ENCODE results near the gene NHEJ1. TPM values are rescaled to one million over a fixed set of nuclear protein-coding genes. Genes with fewer than 3 reads are reported as not detected.

NHEJ1 gene
- total RNA-seq, 1 experiment from 2014 or later = 22.3 TPM

DNA sequence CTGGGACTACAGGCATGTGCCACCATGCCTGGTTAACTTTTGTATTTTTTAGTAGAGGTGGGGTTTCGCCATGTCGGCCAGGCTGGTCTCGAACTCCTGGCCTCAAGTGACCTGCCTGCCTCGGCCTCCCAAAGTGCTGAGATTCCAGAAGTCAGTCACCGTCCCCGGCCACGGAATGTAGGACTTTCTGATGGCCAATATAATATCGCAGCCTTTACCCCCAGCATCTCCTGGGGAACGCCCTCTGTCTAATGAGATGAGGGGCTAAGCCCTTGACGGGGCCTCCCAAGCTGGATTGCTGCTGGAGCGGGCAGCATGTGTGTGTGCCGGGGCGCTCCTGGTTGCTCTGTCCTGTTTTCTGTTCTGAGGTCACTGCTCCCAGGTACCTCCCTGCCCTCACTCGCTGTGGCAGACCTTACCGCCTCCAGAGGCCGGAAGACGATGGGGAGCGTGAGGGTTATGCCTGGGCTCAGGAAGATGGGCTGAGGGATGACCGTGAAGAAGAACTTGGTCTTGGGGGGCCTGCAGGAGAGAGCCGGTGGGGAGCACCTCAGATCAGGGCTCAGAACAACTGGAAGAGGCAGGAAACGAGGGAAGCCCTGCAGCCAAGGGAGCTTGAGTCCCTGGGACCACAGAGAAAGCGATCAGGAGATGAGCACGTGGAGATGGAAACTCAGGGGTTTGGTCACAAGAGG, 128.4 kb downstream of the NHEJ1 start (continued):
- no peak for TF ChIP-seq JUN (CRISPR knock-in tag; IDR thresholded peaks at IDR 0.05)
- TF ChIP-seq SOX15 (CRISPR knock-in tag; IDR thresholded peaks at IDR 0.05) = no peak
- TF ChIP-seq, protein P1, sequence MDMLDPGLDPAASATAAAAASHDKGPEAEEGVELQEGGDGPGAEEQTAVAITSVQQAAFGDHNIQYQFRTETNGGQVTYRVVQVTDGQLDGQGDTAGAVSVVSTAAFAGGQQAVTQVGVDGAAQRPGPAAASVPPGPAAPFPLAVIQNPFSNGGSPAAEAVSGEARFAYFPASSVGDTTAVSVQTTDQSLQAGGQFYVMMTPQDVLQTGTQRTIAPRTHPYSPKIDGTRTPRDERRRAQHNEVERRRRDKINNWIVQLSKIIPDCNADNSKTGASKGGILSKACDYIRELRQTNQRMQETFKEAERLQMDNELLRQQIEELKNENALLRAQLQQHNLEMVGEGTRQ (CRISPR knock-in tag; IDR thresholded peaks at IDR 0.05) = no peak
- TF ChIP-seq, protein P2, sequence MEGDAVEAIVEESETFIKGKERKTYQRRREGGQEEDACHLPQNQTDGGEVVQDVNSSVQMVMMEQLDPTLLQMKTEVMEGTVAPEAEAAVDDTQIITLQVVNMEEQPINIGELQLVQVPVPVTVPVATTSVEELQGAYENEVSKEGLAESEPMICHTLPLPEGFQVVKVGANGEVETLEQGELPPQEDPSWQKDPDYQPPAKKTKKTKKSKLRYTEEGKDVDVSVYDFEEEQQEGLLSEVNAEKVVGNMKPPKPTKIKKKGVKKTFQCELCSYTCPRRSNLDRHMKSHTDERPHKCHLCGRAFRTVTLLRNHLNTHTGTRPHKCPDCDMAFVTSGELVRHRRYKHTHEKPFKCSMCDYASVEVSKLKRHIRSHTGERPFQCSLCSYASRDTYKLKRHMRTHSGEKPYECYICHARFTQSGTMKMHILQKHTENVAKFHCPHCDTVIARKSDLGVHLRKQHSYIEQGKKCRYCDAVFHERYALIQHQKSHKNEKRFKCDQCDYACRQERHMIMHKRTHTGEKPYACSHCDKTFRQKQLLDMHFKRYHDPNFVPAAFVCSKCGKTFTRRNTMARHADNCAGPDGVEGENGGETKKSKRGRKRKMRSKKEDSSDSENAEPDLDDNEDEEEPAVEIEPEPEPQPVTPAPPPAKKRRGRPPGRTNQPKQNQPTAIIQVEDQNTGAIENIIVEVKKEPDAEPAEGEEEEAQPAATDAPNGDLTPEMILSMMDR (IDR thresholded peaks at IDR 0.05) = no peak
- no peak for TF ChIP-seq IRF2 (CRISPR knock-in tag; IDR thresholded peaks at IDR 0.05; ENCODE audit: borderline replicate concordance, low read depth)
- no peak for TF ChIP-seq NR1H2 (CRISPR knock-in tag; IDR thresholded peaks at IDR 0.05)
- TF ChIP-seq, protein P3, sequence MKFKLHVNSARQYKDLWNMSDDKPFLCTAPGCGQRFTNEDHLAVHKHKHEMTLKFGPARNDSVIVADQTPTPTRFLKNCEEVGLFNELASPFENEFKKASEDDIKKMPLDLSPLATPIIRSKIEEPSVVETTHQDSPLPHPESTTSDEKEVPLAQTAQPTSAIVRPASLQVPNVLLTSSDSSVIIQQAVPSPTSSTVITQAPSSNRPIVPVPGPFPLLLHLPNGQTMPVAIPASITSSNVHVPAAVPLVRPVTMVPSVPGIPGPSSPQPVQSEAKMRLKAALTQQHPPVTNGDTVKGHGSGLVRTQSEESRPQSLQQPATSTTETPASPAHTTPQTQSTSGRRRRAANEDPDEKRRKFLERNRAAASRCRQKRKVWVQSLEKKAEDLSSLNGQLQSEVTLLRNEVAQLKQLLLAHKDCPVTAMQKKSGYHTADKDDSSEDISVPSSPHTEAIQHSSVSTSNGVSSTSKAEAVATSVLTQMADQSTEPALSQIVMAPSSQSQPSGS (CRISPR knock-in tag; IDR thresholded peaks at IDR 0.05; ENCODE audit: borderline replicate concordance, low read depth) = no peak
- no peak for TF ChIP-seq MXD4 (CRISPR knock-in tag; IDR thresholded peaks at IDR 0.05; ENCODE audit: borderline replicate concordance)
- TF ChIP-seq FOXK1 (CRISPR knock-in tag; IDR thresholded peaks at IDR 0.05) = no peak
- TF ChIP-seq, protein P4, sequence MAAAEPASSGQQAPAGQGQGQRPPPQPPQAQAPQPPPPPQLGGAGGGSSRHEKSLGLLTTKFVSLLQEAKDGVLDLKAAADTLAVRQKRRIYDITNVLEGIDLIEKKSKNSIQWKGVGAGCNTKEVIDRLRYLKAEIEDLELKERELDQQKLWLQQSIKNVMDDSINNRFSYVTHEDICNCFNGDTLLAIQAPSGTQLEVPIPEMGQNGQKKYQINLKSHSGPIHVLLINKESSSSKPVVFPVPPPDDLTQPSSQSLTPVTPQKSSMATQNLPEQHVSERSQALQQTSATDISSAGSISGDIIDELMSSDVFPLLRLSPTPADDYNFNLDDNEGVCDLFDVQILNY (CRISPR knock-in tag; IDR thresholded peaks at IDR 0.05) = no peak

DNA sequence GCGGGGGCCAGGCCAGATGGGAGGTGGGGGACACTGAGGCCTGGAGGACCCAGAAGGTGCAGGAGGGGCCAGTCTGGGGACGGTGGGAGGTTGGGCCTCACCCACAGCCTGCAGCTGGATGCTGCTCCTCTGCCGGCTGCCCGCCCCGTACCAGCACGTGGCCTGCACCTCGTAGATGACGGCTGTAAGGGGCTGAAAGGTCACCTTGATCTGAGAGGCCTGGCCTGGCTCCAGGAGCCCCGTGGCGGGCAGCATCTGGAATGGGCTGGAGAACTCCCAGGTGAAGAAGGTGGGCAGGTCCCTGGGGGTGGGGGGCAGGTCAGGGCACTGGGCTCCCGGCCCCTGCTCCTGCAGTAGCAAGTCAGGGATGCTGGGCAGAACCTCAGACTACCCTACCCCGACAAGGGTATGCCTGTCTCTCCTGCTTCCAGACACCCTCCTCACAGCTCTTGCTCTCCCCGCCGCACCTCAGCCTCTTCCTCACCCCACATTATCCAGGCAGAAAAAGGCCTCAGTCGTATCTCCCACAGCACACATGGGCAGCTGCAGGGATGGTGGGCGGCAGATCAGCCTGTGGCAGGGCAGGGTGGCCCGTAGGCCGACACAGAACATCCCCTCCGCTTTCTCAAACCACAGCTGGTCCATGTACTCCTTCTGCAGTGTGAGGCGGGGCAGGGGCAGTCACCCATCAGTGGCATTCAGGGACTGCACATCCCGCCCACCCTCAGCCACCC, 129.4 kb downstream of the NHEJ1 start:
- CTCF ChIA-PET = interaction anchor here (0.8 to 8.4 kb wide), 11 partner anchors 14 to 269 kb away, joined by 4 to 91 read pairs (median 33); no protein-coding TSS in a partner anchor
- Mint-ChIP-seq H3K36me3 (no peaks in the 10 kb centered on the region), H3K4me3 (no peak overlapping the region), H3K27me3 (ENCODE audit: low read depth) (peaks cover 3% of the 10 kb centered on the region), H3K9me3 (no peaks in the 10 kb centered on the region), H3K27ac (no peak overlapping the region), H3K4me1 (peaks cover 3% of the 10 kb centered on the region)
- ATAC-seq (no peak), DNase-seq (ENCODE audit: low spot score) (no peak)
- TF ChIP-seq, protein P5, sequence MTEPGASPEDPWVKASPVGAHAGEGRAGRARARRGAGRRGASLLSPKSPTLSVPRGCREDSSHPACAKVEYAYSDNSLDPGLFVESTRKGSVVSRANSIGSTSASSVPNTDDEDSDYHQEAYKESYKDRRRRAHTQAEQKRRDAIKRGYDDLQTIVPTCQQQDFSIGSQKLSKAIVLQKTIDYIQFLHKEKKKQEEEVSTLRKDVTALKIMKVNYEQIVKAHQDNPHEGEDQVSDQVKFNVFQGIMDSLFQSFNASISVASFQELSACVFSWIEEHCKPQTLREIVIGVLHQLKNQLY (CRISPR knock-in tag; IDR thresholded peaks at IDR 0.05) = no peak
- TF ChIP-seq ZBTB21 (CRISPR knock-in tag; IDR thresholded peaks at IDR 0.05; ENCODE audit: borderline replicate concordance) (no peak), JUN (CRISPR knock-in tag; IDR thresholded peaks at IDR 0.05) (no peak), ZNF263 (CRISPR knock-in tag; IDR thresholded peaks at IDR 0.05; ENCODE audit: low read depth) (no peak), ZNF138 (CRISPR knock-in tag; conservative IDR thresholded peaks at IDR 0.05) (no peak), FOXK1 (CRISPR knock-in tag; IDR thresholded peaks at IDR 0.05) (no peak), IRF2 (CRISPR knock-in tag; IDR thresholded peaks at IDR 0.05; ENCODE audit: borderline replicate concordance, low read depth) (no peak)
- TF ChIP-seq, protein P6, sequence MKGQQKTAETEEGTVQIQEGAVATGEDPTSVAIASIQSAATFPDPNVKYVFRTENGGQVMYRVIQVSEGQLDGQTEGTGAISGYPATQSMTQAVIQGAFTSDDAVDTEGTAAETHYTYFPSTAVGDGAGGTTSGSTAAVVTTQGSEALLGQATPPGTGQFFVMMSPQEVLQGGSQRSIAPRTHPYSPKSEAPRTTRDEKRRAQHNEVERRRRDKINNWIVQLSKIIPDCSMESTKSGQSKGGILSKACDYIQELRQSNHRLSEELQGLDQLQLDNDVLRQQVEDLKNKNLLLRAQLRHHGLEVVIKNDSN (CRISPR knock-in tag; IDR thresholded peaks at IDR 0.05) = no peak
- TF ChIP-seq, protein P7, sequence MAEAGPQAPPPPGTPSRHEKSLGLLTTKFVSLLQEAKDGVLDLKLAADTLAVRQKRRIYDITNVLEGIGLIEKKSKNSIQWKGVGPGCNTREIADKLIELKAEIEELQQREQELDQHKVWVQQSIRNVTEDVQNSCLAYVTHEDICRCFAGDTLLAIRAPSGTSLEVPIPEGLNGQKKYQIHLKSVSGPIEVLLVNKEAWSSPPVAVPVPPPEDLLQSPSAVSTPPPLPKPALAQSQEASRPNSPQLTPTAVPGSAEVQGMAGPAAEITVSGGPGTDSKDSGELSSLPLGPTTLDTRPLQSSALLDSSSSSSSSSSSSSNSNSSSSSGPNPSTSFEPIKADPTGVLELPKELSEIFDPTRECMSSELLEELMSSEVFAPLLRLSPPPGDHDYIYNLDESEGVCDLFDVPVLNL (CRISPR knock-in tag; IDR thresholded peaks at IDR 0.05; ENCODE audit: borderline replicate concordance, low read depth) = no peak
- POLR2A ChIA-PET = no interaction called here
